PC-3 (cell line): ENCODE measurements around the gene CDC25B. TPM values are rescaled to one million over a fixed set of nuclear protein-coding genes. Genes with fewer than 3 reads are reported as not detected.

Experiments used
- ATAC-seq: fragments of 200-7000 bp; cut with Tn5 transposase; 2 replicates; pipeline ENCODE4 v1.9.1; 2020; ENCODE audit warnings: mild to moderate bottlenecking, moderate library complexity
- BruUV-seq: library from RNA; stranded (reverse); fragments of 400-500 nt; replicated peaks from 2 replicates; lab custom pipeline; 2021; lab: Mats Ljungman, UMichigan
- CTCF ChIA-PET: fragments of 300-600 bp; sonication (Branson Sonifier 250); formaldehyde crosslinking; loops from one replicate; lab custom pipeline; 2022; ENCODE audit warnings: antibody characterized with exemption; lab: Charles Lee
- POLR2A ChIA-PET: fragments of 300-600 bp; sonication (Branson Sonifier 250); formaldehyde crosslinking; loops from one replicate; lab custom pipeline; 2022; ENCODE audit warnings: antibody characterized with exemption; ENCODE audit not compliant: unreplicated experiment; lab: Charles Lee
- DNase-seq: peaks from one replicate; pipeline ENCODE4 v3.0.0-alpha.2; 2015
- H2AFZ ChIP-seq: fragments of 300-600 bp; sonication (generic); 2 replicates; pipeline ENCODE4 v1.6.0; 2016; ENCODE audit warnings: antibody characterized with exemption, low read length
- H3F3A ChIP-seq: fragments of 300-600 bp; sonication (generic); one replicate; pipeline ENCODE4 v1.6.0; 2017; ENCODE audit warnings: antibody characterized with exemption, low read length, control low read depth, mild to moderate bottlenecking; ENCODE audit not compliant: unreplicated experiment
- H3K27ac ChIP-seq: fragments of 300-600 bp; sonication (generic); 2 replicates; pipeline ENCODE4 v1.5.1; 2016; ENCODE audit warnings: mild to moderate bottlenecking, low read length
- H3K27me3 ChIP-seq: fragments of 300-600 bp; sonication (generic); 2 replicates; pipeline ENCODE4 v1.6.1; 2016; ENCODE audit warnings: low read length, mixed read lengths
- H3K36me3 ChIP-seq: fragments of 300-600 bp; sonication (generic); 2 replicates; pipeline ENCODE4 v1.6.1; 2016; ENCODE audit warnings: low read depth, mixed run types, low read length, mixed read lengths
- H3K4me1 ChIP-seq: fragments of 300-600 bp; sonication (generic); 2 replicates; pipeline ENCODE4 v1.5.1; 2016; ENCODE audit warnings: low read length; ENCODE audit not compliant: insufficient read depth
- H3K4me2 ChIP-seq: fragments of 300-600 bp; sonication (generic); 2 replicates; pipeline ENCODE4 v1.6.0; 2016; ENCODE audit warnings: low read length
- H3K4me3 ChIP-seq: fragments of 300-600 bp; sonication (generic); 2 replicates; pipeline ENCODE4 v1.5.1; 2016; ENCODE audit warnings: mild to moderate bottlenecking, low read length, mixed read lengths
- H3K79me2 ChIP-seq: fragments of 300-600 bp; sonication (generic); 2 replicates; pipeline ENCODE4 v1.6.1; 2017; ENCODE audit warnings: low read length, mixed read lengths
- H3K9ac ChIP-seq: fragments of 300-600 bp; sonication (generic); 2 replicates; pipeline ENCODE4 v1.6.0; 2016; ENCODE audit warnings: mild to moderate bottlenecking, low read length
- H3K9me2 ChIP-seq: fragments of 300-600 bp; sonication (generic); replicated peaks from 2 replicates; pipeline ENCODE4 v1.6.1; 2016; ENCODE audit warnings: mixed run types, low read length, mixed read lengths
- H3K9me3 ChIP-seq: fragments of 300-600 bp; sonication (generic); 2 replicates; pipeline ENCODE4 v1.6.1; 2016; ENCODE audit warnings: low read length, mixed read lengths
- H4K20me1 ChIP-seq: fragments of 300-600 bp; sonication (generic); 2 replicates; pipeline ENCODE4 v1.6.1; 2016; ENCODE audit warnings: low read length, mixed read lengths
- EZH2 ChIP-seq: fragments of 300-600 bp; sonication (generic); IDR thresholded peaks from one replicate; pipeline ENCODE4 v1.6.1; 2017; ENCODE audit warnings: antibody characterized with exemption, mild to moderate bottlenecking, low read length; ENCODE audit not compliant: unreplicated experiment
- EZH2phosphoT487 ChIP-seq: fragments of 300-600 bp; sonication (generic); IDR thresholded peaks from 2 replicates; pipeline ENCODE4 v1.6.1; 2018; ENCODE audit warnings: mild to moderate bottlenecking, antibody characterized with exemption, low read length, borderline replicate concordance
- intact Hi-C: fragments of 100-400 bp; cut with micrococcal nuclease; formaldehyde crosslinking; loops from 2 replicates; pipeline ENCODE4 v1.9.0; 2023
- total RNA-seq: library from RNA; depleted of rRNA; stranded (reverse); fragments of >200 nt; gene quantifications from 2 replicates; pipeline ENCODE4 v1.2.3, GENCODE V29; 2014
- TF ChIP-seq, protein P1 (sequence below): fragments of 300-600 bp; sonication (generic); conservative IDR thresholded peaks from 2 replicates; pipeline ENCODE4 v1.5.1; 2017; ENCODE audit warnings: antibody characterized with exemption, low read depth, mild to moderate bottlenecking, low read length

CDC25B gene
- total RNA-seq, 1 experiment from 2014 or later, result 89.7 TPM

DNA sequence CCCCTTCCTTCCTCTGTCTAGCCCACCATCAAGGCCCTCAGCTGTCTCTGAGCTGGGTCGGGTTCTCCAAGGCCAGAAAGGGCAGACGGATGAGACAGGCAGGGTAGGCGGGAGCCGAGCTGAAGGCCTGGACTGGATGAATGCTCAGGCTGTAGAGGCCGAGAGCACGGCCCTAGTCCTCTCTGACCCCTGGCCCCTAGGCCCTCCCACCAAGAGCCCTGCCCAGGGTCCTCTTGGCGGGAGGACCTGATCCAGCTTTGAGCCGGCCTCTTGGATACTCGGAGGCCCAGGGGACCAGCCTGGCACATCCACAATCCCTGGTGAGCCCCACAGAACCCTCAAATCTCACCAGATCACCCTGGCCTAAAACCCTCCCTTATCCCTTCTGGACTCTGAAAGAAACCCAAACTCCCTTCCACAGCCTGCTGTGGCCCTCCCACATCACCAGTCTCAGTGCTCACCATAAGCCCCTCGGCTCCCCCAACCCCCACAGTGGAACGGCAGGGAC, 36.7 kb upstream of the CDC25B start:
- no peaks in the 10 kb centered on the region for H3K9me2 ChIP-seq
- no peak overlapping the region for H2AFZ ChIP-seq
- ChIA-PET CTCF (no interaction called here), POLR2A (no interaction called here)
- peaks cover 27% of the 10 kb centered on the region for H3K79me2 ChIP-seq
- no peaks in the 10 kb centered on the region for H3K9me3 ChIP-seq
- no peak for ATAC-seq
- peaks cover 15% of the 10 kb centered on the region for H3K36me3 ChIP-seq
- no peak overlapping the region for H3K27ac ChIP-seq
- H3K9ac ChIP-seq, result no peak overlapping the region
- intact Hi-C loops, result no loop called here
- no peak for DNase-seq
- no peaks in the 10 kb centered on the region for H3K27me3 ChIP-seq
- H3F3A ChIP-seq, result no peaks in the 10 kb centered on the region
- H3K4me2 ChIP-seq, result no peak overlapping the region
- no TSS peak for BruUV-seq
- H4K20me1 ChIP-seq, result no peaks in the 10 kb centered on the region
- no peak overlapping the region for H3K4me3 ChIP-seq
- no peaks in the 10 kb centered on the region for H3K4me1 ChIP-seq
- no peak for TF ChIP-seq EZH2phosphoT487
- no peak for TF ChIP-seq EZH2
- TF ChIP-seq, protein P1, sequence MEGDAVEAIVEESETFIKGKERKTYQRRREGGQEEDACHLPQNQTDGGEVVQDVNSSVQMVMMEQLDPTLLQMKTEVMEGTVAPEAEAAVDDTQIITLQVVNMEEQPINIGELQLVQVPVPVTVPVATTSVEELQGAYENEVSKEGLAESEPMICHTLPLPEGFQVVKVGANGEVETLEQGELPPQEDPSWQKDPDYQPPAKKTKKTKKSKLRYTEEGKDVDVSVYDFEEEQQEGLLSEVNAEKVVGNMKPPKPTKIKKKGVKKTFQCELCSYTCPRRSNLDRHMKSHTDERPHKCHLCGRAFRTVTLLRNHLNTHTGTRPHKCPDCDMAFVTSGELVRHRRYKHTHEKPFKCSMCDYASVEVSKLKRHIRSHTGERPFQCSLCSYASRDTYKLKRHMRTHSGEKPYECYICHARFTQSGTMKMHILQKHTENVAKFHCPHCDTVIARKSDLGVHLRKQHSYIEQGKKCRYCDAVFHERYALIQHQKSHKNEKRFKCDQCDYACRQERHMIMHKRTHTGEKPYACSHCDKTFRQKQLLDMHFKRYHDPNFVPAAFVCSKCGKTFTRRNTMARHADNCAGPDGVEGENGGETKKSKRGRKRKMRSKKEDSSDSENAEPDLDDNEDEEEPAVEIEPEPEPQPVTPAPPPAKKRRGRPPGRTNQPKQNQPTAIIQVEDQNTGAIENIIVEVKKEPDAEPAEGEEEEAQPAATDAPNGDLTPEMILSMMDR, result no peak

DNA sequence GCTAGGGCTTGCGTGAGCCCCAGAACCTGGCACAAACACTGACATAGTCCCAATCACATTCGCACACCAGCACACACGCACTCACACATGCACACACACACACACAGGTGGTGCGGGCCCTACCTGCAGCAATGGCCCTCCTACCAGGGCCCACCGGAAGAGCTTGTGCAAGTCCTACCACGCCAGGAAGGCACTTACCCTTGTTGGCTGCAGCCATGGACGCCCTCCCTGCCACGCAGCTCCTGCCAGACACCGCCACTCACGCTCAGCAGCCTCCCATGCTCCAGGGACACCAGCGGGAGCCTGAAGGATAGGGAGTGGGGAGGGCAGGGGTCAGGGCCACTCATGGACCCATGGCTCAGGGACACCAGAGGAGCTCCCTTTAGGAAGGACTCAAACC, 36.2 kb upstream of the CDC25B start:
- no peaks in the 10 kb centered on the region for H3F3A ChIP-seq
- no peak for DNase-seq
- no peak overlapping the region for H3K27ac ChIP-seq
- no peak overlapping the region for H3K9ac ChIP-seq
- ChIA-PET POLR2A (no interaction called here), CTCF (no interaction called here)
- H2AFZ ChIP-seq, result no peak overlapping the region
- intact Hi-C loops, result no loop called here
- H3K79me2 ChIP-seq, result peaks cover 32% of the 10 kb centered on the region
- H3K9me3 ChIP-seq, result no peaks in the 10 kb centered on the region
- no peaks in the 10 kb centered on the region for H3K9me2 ChIP-seq
- ATAC-seq, result no peak
- BruUV-seq, result no TSS peak
- no peaks in the 10 kb centered on the region for H3K4me1 ChIP-seq
- H3K4me3 ChIP-seq, result no peak overlapping the region
- H4K20me1 ChIP-seq, result peaks cover 3% of the 10 kb centered on the region; the same call in 1 of the 2 replicates
- peaks cover 15% of the 10 kb centered on the region for H3K36me3 ChIP-seq
- no peaks in the 10 kb centered on the region for H3K27me3 ChIP-seq
- H3K4me2 ChIP-seq, result no peak overlapping the region
- TF ChIP-seq EZH2, result no peak
- TF ChIP-seq, protein P1, result no peak
- no peak for TF ChIP-seq EZH2phosphoT487

DNA sequence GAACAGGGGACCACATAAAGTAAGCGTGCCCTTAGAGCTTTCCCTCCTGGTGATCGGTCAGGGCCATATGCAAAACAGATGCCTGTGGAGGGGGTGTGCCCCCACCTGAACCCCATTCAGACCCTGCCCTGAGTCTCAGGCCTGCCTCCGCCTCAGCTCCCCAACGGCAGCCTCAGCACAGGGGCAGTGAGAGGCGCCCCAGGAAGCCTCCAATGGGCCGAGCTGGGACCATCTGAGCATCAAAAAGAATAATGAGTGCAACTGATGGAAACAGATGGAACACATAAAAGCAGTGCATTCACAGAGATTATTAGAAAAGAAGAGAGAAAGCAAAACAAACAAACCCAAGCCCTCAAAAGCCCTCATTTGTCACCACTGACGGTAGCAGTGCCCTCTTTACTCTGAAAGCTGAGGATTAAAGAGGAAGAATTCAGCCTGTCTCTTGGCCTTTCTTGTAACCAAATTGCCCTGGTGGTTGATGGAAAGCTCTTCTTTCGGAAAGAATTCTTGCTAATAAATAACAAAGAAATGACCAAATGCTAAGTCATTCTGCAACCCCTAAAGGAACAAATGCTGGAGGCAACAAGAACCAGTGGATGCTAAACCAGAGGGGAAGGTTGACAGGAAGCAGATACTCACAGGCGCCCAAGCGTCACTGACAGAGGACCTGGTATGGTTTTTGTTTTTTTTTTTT, 35.3 kb upstream of the CDC25B start:
- H3K9me3 ChIP-seq, result no peaks in the 10 kb centered on the region
- no peak overlapping the region for H2AFZ ChIP-seq
- H3K79me2 ChIP-seq, result peaks cover 42% of the 10 kb centered on the region
- peaks cover 19% of the 10 kb centered on the region for H3K36me3 ChIP-seq
- H3K9ac ChIP-seq, result no peak overlapping the region
- no peaks in the 10 kb centered on the region for H3K27me3 ChIP-seq
- no peak overlapping the region for H3K27ac ChIP-seq
- BruUV-seq, result no TSS peak
- H4K20me1 ChIP-seq, result peaks cover 5% of the 10 kb centered on the region; the same call in 1 of the 2 replicates
- intact Hi-C loops, result no loop called here
- H3K4me1 ChIP-seq, result peaks cover 6% of the 10 kb centered on the region
- no peak overlapping the region for H3K4me3 ChIP-seq
- H3K9me2 ChIP-seq, result no peaks in the 10 kb centered on the region
- H3K4me2 ChIP-seq, result no peak overlapping the region
- H3F3A ChIP-seq, result no peaks in the 10 kb centered on the region
- POLR2A ChIA-PET, result no interaction called here
- ATAC-seq (no peak), DNase-seq (no peak)
- TF ChIP-seq, protein P1, result no peak
- TF ChIP-seq EZH2phosphoT487, result no peak
- CTCF ChIA-PET, result no interaction called here
